ENCODE data around the gene SRGAP3.
"Not testable (repeated sequence)": the region's sequence is repeated elsewhere in the genome, so short reads cannot be mapped to it uniquely, and the experiment has no call there.

Gene SRGAP3

DNA sequence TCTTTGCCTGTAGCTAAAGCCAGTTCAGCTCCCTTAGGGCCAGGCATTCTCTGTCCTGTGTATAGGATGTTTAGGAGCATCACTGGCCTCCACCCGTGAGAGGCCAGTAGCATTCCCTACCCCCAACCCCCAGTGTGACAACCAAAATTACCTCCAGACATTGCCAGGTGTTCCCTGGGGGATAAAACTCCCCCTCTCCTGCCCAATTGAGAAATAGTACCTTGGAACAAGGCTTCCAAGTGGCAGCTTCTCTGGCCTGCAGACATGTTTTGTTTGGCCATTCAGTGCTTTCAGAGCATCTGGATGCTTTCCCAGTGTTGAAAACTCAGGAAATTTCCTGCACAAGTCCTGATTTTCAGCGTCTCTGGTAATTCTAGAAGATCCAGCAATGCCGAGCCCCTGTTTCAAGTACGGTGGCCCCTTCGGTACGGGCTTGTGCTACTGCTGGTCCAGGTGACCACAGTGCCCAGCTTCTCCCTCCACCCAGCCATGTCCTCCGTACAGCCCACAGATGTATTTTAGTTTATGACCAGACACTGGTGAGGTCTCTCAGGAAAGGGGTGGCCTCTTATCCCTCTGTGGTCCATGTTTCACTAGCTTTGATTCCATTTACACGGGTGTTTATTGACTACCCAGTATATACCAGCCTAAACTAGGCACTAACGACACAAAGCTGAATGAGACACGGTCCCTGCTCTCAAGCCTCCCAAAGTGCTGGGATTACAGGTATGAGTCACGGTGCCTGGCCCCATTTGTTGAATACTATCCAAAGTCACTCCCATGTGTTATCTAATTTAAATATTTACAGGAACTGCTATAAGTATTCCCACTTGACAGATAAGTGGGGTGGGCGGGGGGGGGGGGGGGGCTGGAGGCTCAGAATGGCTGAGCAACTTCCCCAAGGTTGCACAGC, 160.7 kb downstream of the SRGAP3 start:
- H3K4me1 ChIP-seq (ENCODE audit: control insufficient read depth, insufficient read depth, low read length) = no peaks in the 10 kb centered on the region
- H3K9ac ChIP-seq (ENCODE audit: low read length) = no peak overlapping the region
- no peaks in the 10 kb centered on the region for H3K27me3 ChIP-seq (ENCODE audit: control insufficient read depth, insufficient read depth, low read length)
- no peaks in the 10 kb centered on the region for H3K36me3 ChIP-seq (ENCODE audit: control insufficient read depth, insufficient read depth, low read length)
- no peak overlapping the region for H3K27ac ChIP-seq (ENCODE audit: low read depth, low read length)
- H3K4me3 ChIP-seq (ENCODE audit: low read length) = no peak overlapping the region

DNA sequence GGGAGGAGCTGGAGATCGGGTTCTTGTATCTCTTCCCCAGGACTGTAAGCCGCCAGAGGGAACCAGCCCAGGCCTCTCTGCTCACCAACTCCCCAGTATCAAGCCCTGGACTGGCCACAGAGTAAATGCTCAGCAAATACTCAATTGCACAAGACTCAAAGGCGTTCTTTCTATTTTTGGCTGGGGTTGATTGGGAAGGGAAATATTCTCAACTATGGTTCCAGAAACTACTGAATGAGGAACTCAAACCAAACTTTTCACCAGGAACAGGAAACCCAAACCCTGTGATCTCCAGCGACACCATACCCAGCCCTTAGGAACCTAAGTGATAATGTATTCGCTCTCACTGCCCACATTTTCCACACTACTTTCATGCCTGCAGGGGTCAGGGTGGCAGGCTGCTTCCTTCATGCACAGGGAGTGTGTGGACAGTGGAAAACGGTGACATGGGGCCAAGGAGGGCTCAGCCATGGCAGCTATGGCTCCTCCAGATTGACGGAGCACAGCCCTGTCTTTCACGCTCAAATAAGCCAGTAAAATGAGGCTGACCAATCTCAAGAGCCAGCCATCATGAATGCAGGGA, 161.5 kb downstream of the SRGAP3 start:
- Histone ChIP-seq H3K27me3 (ENCODE audit: control insufficient read depth, insufficient read depth, low read length) (no peaks in the 10 kb centered on the region), H3K4me3 (ENCODE audit: low read length) (no peak overlapping the region), H3K27ac (ENCODE audit: low read depth, low read length) (no peak overlapping the region), H3K9ac (ENCODE audit: low read length) (no peak overlapping the region), H3K36me3 (ENCODE audit: control insufficient read depth, insufficient read depth, low read length) (no peaks in the 10 kb centered on the region), H3K4me1 (ENCODE audit: control insufficient read depth, insufficient read depth, low read length) (no peaks in the 10 kb centered on the region)

DNA sequence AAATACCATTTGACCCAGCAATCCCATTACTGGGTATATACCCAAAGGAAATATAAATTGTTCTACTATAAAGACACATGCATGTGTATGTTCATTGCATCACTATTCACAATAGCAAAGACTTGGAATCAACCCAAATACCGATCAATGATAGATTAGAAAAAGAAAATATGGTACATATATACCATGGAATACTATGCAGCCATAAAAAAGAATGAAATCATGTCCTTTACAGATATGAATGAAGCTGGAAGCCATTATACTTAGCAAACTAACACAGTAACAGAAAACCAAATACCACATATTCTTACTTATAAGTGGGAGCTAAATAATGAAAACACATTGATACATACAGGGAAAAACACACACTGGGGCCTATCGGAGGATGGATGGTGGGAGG, 164.0 kb downstream of the SRGAP3 start:
- H3K4me3 ChIP-seq (ENCODE audit: low read length); H3K9ac ChIP-seq (ENCODE audit: low read length); H3K27ac ChIP-seq (ENCODE audit: low read depth, low read length); H3K36me3 ChIP-seq (ENCODE audit: control insufficient read depth, insufficient read depth, low read length); H3K4me1 ChIP-seq (ENCODE audit: control insufficient read depth, insufficient read depth, low read length); H3K27me3 ChIP-seq (ENCODE audit: control insufficient read depth, insufficient read depth, low read length): not testable (repeated sequence)

DNA sequence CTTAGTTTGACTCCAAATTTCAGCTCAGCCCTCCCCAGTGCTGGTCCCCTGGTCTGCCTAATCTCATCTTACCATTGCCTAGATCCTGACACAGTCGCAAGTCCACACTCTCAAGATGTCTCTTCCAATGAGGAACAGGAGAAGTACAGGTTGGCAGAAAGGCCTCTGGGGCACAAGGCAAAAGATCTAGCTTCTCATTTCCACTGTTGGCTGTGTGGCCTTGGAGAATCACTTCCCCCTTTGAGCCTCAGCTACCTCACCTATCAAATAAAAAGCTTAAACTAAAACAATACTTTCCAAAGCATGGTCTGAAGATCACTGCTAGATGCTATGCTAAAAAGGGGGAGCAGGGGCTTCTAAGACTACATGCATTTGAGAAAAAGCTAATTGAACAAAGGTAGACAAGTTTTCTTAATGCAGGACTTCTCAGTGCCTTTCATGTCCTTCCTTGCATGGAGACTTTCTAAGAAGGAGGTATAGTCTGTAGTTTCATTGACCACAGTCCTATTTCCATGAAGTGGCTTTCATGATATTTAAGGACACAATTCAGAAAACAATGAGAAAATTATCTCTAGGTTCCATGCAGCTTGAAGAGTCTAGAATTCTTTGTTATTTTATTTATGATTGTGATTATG, 168.1 kb downstream of the SRGAP3 start:
- Histone ChIP-seq H3K27me3 (ENCODE audit: control insufficient read depth, insufficient read depth, low read length) (no peaks in the 10 kb centered on the region), H3K4me1 (ENCODE audit: control insufficient read depth, insufficient read depth, low read length) (no peaks in the 10 kb centered on the region), H3K4me3 (ENCODE audit: low read length) (no peak overlapping the region), H3K27ac (ENCODE audit: low read depth, low read length) (no peak overlapping the region), H3K9ac (ENCODE audit: low read length) (no peak overlapping the region), H3K36me3 (ENCODE audit: control insufficient read depth, insufficient read depth, low read length) (no peaks in the 10 kb centered on the region)

DNA sequence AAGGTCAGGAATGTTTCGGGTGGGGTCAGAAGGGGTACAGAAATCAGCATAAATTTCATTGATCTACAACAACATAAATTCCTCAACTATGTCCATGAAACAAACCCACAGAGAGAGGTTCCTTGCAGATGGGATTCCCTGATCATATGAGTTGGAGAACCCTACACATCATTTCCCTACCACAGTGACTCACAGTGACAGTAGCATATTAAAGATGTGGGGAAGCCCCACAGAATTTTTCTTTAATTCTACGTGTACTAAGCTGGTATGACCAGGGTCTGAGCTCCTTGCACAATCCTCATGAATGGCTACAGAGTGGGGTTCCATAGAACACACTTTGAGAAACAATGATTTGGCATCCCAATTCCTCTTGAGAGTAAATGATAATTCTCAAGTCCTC, 169.3 kb downstream of the SRGAP3 start:
- Histone ChIP-seq H3K27me3 (ENCODE audit: control insufficient read depth, insufficient read depth, low read length) (no peaks in the 10 kb centered on the region), H3K4me3 (ENCODE audit: low read length) (no peak overlapping the region), H3K4me1 (ENCODE audit: control insufficient read depth, insufficient read depth, low read length) (no peaks in the 10 kb centered on the region), H3K9ac (ENCODE audit: low read length) (no peak overlapping the region), H3K36me3 (ENCODE audit: control insufficient read depth, insufficient read depth, low read length) (no peaks in the 10 kb centered on the region), H3K27ac (ENCODE audit: low read depth, low read length) (no peak overlapping the region)

DNA sequence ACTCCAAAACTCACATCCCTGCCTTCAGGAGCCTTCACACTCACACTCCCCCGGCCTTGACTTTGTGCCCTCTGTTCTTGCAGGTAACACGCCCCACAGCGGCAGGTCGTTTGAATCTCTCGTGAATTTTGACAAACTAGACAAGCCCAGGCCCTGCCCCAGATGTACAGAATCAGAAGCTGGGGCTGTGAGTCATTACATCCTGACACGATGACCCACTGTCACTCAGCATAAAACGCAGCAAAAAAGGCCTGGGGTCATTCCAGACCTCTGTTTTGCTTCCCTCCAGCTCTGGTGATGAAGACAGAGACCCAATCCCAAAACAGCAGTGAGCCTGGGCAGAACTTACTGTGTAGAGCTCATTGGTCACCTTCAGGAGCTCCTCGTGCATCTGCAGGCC, 169.8 kb downstream of the SRGAP3 start:
- Histone ChIP-seq H3K4me1 (ENCODE audit: control insufficient read depth, insufficient read depth, low read length) (no peaks in the 10 kb centered on the region), H3K27me3 (ENCODE audit: control insufficient read depth, insufficient read depth, low read length) (no peaks in the 10 kb centered on the region), H3K4me3 (ENCODE audit: low read length) (no peak overlapping the region), H3K36me3 (ENCODE audit: control insufficient read depth, insufficient read depth, low read length) (no peaks in the 10 kb centered on the region), H3K27ac (ENCODE audit: low read depth, low read length) (no peak overlapping the region), H3K9ac (ENCODE audit: low read length) (no peak overlapping the region)

DNA sequence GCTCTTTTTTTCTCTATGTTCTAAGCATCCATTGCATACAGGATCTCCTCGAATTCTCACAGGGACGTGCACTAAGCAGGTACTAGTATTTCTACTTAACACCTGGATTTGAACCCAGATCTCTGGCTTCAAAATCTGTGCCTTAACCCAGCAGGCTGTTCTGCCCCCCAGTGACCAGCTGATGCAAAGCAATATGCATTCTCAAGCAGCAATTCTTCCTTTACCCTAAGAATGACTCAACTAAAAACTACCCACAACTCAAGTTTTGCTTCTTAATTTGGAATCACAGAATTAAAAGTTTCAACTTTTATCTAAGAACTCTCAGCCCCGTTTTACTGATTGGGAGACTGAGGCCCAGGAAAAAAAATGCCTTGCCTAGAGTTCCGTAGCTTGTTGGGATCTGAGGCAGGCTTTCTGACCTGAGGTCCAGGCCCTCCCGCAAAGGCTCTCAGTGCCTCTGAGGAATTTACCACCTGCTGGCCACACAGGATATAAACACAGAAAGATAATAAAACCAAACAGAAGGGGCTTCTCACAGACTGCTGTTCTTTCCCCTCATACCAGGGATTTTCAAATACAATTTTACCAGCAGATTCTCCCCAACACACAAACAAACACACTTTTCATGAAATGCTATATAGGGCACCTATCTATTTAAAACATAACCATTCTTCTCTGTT, 170.7 kb downstream of the SRGAP3 start:
- H3K4me1 ChIP-seq (ENCODE audit: control insufficient read depth, insufficient read depth, low read length) = no peaks in the 10 kb centered on the region
- H3K27me3 ChIP-seq (ENCODE audit: control insufficient read depth, insufficient read depth, low read length) = no peaks in the 10 kb centered on the region
- H3K27ac ChIP-seq (ENCODE audit: low read depth, low read length) = no peak overlapping the region
- H3K36me3 ChIP-seq (ENCODE audit: control insufficient read depth, insufficient read depth, low read length) = no peaks in the 10 kb centered on the region
- no peak overlapping the region for H3K9ac ChIP-seq (ENCODE audit: low read length)
- no peak overlapping the region for H3K4me3 ChIP-seq (ENCODE audit: low read length)

DNA sequence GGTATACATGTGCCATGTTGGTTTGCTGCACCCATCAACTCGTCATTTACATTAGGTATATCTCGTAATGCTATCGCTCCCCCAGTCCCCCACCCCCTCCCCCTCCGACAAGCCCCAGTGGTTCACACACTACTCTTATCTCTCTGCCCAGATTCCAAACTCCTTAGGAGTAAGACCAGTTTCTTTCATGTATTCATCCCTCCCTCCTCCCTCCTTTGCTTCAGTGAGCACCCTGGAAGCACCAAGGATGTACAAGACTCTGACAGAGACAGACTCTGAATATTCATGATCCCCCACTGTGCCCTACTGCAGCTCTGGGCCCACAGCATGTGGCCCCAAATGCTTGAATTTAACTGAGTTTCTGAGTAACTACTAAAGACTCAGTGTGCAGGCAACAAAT, 172.4 kb downstream of the SRGAP3 start:
- H3K4me3 ChIP-seq (ENCODE audit: low read length) = no peak overlapping the region
- H3K36me3 ChIP-seq (ENCODE audit: control insufficient read depth, insufficient read depth, low read length) = no peaks in the 10 kb centered on the region
- no peak overlapping the region for H3K9ac ChIP-seq (ENCODE audit: low read length)
- H3K4me1 ChIP-seq (ENCODE audit: control insufficient read depth, insufficient read depth, low read length) = no peaks in the 10 kb centered on the region
- no peaks in the 10 kb centered on the region for H3K27me3 ChIP-seq (ENCODE audit: control insufficient read depth, insufficient read depth, low read length)
- no peak overlapping the region for H3K27ac ChIP-seq (ENCODE audit: low read depth, low read length)

DNA sequence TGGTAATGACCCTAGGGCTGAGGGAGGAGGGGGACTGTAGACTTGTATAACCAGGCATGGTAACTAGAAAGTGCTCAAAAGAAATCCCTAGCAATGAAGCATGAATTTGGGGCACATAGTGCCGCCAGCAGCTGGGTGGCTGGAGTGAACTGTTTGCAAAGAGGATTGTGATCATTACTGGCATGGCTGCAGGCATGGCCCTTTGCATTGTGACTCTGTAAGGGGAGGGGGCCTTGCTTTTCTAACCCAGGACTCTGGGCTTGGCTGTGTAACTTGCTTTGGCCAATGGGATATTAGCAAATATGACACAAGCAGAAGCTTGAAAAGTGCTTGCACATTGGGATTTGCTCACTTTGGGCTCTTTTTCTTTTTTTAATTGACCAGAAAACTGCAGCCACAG, 173.7 kb downstream of the SRGAP3 start:
- no peak overlapping the region for H3K27ac ChIP-seq (ENCODE audit: low read depth, low read length)
- H3K4me1 ChIP-seq (ENCODE audit: control insufficient read depth, insufficient read depth, low read length) = no peaks in the 10 kb centered on the region
- no peak overlapping the region for H3K9ac ChIP-seq (ENCODE audit: low read length)
- H3K27me3 ChIP-seq (ENCODE audit: control insufficient read depth, insufficient read depth, low read length) = no peaks in the 10 kb centered on the region
- no peak overlapping the region for H3K4me3 ChIP-seq (ENCODE audit: low read length)
- H3K36me3 ChIP-seq (ENCODE audit: control insufficient read depth, insufficient read depth, low read length) = no peaks in the 10 kb centered on the region

DNA sequence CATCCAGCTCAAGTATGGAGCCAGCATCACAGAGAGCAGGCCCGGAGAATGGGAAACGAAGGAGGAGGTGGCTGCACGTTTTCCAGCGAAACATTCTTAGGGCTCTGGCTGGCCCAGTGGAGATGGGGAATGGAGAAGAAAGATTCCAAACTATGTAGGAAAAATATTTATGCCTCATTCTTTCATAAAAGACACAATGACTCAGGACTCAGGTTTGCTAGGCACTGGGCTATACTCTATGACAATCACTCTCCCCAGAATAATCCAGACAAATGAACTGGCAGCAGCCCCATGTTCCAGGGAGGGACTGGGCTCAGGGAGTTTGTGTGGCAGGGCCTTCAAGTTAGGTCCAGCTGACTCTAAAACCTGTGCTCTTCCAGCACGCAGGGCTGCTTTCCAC, 175.4 kb downstream of the SRGAP3 start:
- no peak overlapping the region for H3K9ac ChIP-seq (ENCODE audit: low read length)
- H3K4me3 ChIP-seq (ENCODE audit: low read length) = no peak overlapping the region
- H3K27ac ChIP-seq (ENCODE audit: low read depth, low read length) = no peak overlapping the region
- no peaks in the 10 kb centered on the region for H3K36me3 ChIP-seq (ENCODE audit: control insufficient read depth, insufficient read depth, low read length)
- H3K4me1 ChIP-seq (ENCODE audit: control insufficient read depth, insufficient read depth, low read length) = no peaks in the 10 kb centered on the region
- H3K27me3 ChIP-seq (ENCODE audit: control insufficient read depth, insufficient read depth, low read length) = no peaks in the 10 kb centered on the region

DNA sequence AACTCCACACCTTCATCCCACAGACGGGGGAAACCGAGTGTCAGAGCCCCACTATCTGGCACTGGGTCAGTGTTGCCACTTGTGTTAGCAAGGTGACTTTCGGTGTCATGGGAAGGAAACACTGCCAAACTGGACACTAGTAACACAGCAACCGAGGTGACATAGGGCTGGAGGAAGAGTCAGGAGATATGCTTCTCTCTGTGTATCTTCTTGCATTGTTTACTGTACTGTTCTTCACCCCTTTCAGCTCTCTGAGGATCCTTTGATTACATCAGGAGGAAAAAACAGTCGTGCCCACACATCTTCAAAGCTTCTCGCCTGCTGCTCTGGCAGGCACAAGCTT, 176.8 kb downstream of the SRGAP3 start:
- no peaks in the 10 kb centered on the region for H3K4me1 ChIP-seq (ENCODE audit: control insufficient read depth, insufficient read depth, low read length)
- no peak overlapping the region for H3K27ac ChIP-seq (ENCODE audit: low read depth, low read length)
- no peaks in the 10 kb centered on the region for H3K36me3 ChIP-seq (ENCODE audit: control insufficient read depth, insufficient read depth, low read length)
- H3K4me3 ChIP-seq (ENCODE audit: low read length) = no peak overlapping the region
- H3K9ac ChIP-seq (ENCODE audit: low read length) = no peak overlapping the region
- H3K27me3 ChIP-seq (ENCODE audit: control insufficient read depth, insufficient read depth, low read length) = no peaks in the 10 kb centered on the region

DNA sequence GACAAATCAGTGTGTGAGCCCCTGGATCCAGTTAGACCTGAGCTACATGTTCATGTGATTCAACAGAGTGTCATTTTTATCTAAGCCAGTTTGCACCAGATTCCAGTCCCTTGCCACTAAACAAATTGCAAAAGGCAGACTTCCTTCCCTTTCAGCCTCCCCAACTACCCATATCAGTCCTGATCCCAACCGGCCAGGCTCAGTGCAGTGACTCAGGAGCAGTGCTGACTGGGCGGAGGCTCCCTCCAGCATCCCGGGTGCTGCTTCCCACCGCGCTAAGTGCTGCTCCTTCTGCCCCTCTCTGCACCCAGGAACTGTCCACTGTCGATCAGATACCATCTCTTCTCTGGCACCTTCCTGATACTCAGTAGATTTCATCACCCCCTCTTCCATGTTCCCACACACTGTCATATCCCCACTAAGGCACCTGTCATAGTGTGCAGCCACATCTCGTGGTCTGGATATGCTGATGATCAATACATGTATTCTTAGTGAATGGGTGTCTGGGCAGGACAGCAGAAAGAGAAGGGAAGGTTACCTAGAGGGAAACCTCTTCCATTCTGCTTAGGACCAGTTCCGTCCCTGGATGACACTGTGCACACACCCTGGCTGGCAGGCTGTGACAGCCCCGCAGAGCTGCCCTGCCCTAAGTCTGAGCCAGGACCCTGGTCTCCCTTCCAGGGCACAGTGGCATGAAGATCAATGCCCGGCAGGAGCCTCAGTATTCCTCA, 177.3 kb downstream of the SRGAP3 start:
- Histone ChIP-seq H3K9ac (ENCODE audit: low read length) (no peak overlapping the region), H3K27me3 (ENCODE audit: control insufficient read depth, insufficient read depth, low read length) (no peaks in the 10 kb centered on the region), H3K27ac (ENCODE audit: low read depth, low read length) (no peak overlapping the region), H3K36me3 (ENCODE audit: control insufficient read depth, insufficient read depth, low read length) (no peaks in the 10 kb centered on the region), H3K4me3 (ENCODE audit: low read length) (no peak overlapping the region), H3K4me1 (ENCODE audit: control insufficient read depth, insufficient read depth, low read length) (no peaks in the 10 kb centered on the region)
